Measurements from ENCODE around the gene APOBR. TPM values are rescaled to one million over a fixed set of nuclear protein-coding genes. Genes with fewer than 3 reads are reported as not detected.
"Not testable (repeated sequence)": the region's sequence is repeated elsewhere in the genome, so short reads cannot be mapped to it uniquely, and the experiment has no call there.

The APOBR gene
- total RNA-seq, 1 donor from 2014 or later = not detected

DNA sequence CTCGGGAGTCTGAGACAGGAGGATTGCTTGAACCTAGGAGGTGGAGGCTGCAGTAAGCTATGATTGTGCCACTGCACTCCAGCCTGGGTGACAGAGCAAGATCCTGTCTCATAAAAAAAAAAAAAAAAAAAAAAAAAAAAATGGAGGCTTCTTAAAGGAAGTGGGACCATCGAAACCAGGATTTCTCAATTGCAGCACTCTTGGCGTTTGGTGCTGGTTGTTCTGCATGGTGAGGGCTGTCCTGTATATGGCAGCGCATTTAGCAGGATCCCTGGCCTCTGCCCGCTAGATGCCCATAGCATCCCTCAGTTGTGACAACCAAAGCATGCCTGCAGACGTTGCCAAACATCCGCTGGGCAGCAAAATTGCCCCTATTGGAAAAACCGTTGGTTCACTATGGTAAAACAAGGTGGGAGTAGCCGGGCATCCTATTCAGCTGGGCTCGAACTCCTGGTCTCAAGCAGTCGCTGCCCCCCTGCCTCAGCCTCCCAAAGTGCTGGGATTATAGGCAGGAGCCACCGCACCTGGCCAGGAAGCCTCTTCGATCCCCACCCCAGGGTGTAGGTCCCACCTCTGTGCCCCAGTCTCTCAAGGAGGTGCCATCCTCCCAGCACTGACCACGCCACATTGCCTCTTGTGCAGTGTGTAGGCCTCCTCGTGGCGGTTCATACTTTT lies 15.8 kb upstream of the APOBR start:
- Histone ChIP-seq H3K36me3 (ENCODE audit: control insufficient read depth, insufficient read depth, low read length) (peaks cover 10% of the 10 kb centered on the region), H3K4me3 (ENCODE audit: low read depth, low read length) (no peak overlapping the region), H3K27me3 (ENCODE audit: control insufficient read depth, insufficient read depth, low read length) (no peaks in the 10 kb centered on the region)
- FAIRE-seq = no peak
- no peak for DNase-seq (ENCODE audit: low read depth)
- no peak for TF ChIP-seq CTCF (IDR thresholded peaks at IDR 0.05; ENCODE audit: insufficient read depth, low read length, severe bottlenecking)

DNA sequence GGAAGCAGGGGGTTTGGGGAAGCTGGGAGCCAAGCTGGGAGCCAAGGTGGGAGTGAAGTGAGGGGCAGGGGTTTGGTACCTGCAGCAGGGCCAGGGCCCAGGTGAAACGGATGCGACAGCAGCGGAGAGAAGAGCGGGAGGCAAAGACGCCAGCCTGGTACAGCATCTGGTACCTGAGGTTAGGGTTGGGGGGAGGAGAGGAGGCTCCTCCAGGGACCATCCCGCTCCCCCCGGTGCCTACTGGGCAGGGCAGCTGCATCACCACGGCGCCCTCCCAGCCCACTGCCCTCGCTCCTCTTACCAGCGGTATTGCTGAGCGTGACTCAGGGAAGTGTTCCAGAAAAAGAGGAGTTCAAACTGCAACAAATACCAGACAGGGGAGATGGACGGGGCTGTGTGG lies 12.4 kb upstream of the APOBR start:
- DNase-seq (ENCODE audit: low read depth) (no peak), FAIRE-seq (no peak)
- Histone ChIP-seq H3K27me3 (ENCODE audit: control insufficient read depth, insufficient read depth, low read length) (no peaks in the 10 kb centered on the region), H3K36me3 (ENCODE audit: control insufficient read depth, insufficient read depth, low read length) (peaks cover 9% of the 10 kb centered on the region), H3K4me3 (ENCODE audit: low read depth, low read length) (no peak overlapping the region)
- TF ChIP-seq CTCF (IDR thresholded peaks at IDR 0.05; ENCODE audit: insufficient read depth, low read length, severe bottlenecking) = no peak

DNA sequence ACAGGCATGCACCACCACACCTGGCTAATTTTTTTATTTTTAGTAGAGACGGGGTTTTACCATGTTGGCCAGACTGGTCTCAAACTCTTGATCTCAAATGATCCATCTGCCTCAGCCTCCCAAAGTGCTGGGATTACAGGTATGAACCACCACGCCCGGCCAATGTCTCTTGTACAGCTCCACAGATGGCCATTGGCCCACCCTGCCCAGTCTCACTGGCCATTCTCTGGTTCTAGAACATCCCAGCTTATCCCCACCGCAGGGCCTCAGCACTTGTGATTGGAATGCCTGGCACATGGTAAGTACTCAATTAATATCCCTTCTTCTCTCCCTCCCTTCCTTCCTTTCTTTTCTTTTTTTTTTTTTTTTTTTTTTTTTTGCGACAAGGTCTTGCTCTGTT lies 11.1 kb upstream of the APOBR start:
- DNase-seq (ENCODE audit: low read depth); H3K36me3 ChIP-seq (ENCODE audit: control insufficient read depth, insufficient read depth, low read length); H3K4me3 ChIP-seq (ENCODE audit: low read depth, low read length); FAIRE-seq; H3K27me3 ChIP-seq (ENCODE audit: control insufficient read depth, insufficient read depth, low read length): not testable (repeated sequence)

GRCh38 chr16:28486266-28486665 lies 8.2 kb upstream of the APOBR start:
- no peak overlapping the region for H3K4me3 ChIP-seq (ENCODE audit: low read depth, low read length)
- H3K27me3 ChIP-seq (ENCODE audit: control insufficient read depth, insufficient read depth, low read length) = no peaks in the 10 kb centered on the region
- peaks cover 11% of the 10 kb centered on the region for H3K36me3 ChIP-seq (ENCODE audit: control insufficient read depth, insufficient read depth, low read length)
- TF ChIP-seq CTCF (IDR thresholded peaks at IDR 0.05; ENCODE audit: insufficient read depth, low read length, severe bottlenecking) = no peak
- no peak for DNase-seq (ENCODE audit: low read depth)
- FAIRE-seq = no peak

DNA sequence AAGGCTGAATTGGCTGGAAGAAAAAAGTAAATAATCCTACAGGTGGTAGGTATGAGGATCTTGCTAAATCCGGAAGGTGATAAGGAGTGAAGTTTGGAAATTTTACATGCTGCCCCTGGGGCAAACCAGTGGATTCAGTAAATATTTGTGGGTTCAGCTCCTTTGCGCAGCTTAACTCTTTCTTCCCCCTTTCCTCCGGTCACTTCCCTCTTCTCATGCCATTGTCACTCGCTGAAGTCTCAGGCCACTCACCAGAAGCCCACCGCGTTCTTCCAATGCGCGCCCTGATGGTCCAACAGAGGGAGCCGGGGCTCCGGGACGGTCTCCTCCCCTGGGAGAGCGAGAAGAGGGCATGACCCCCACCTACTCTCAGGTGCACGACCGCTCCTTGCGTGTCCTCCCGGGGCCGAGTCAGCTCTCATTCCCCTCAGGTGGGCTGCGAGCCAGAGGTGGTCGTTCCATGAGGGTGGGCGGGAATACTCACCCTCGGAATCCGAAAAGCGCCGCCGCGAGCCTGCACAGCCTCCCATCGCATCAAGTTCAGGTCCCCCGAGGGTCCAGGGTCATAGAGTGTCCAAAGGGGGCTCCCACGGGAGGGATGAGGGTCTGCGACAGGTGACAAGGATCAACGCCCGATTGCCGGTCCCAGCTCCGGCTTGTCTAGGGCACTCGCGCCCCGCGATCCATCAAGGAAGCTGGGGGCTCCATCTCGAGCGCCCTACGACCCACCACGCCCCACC lies 3.0 kb upstream of the APOBR start:
- FAIRE-seq (no peak), DNase-seq (ENCODE audit: low read depth) (peak; percentile 31)
- H3K4me3 ChIP-seq (ENCODE audit: low read depth, low read length) = peak overlapping the region; percentile 92
- no peaks in the 10 kb centered on the region for H3K27me3 ChIP-seq (ENCODE audit: control insufficient read depth, insufficient read depth, low read length)
- H3K36me3 ChIP-seq (ENCODE audit: control insufficient read depth, insufficient read depth, low read length) = peaks cover 5% of the 10 kb centered on the region
- TF ChIP-seq CTCF (IDR thresholded peaks at IDR 0.05; ENCODE audit: insufficient read depth, low read length, severe bottlenecking) = peak; percentile 41

GRCh38 chr16:28491970-28492474 lies 2.4 kb upstream of the APOBR start, which contains the start of gene CLN3:
Gene CLN3, minus strand, starts transcription at chr16:28492074. Its CDS starts 315 bp downstream, at chr16:28491759.
- DNase-seq (ENCODE audit: low read depth) (peak; percentile 86), FAIRE-seq (no peak)
- no peak for TF ChIP-seq CTCF (IDR thresholded peaks at IDR 0.05; ENCODE audit: insufficient read depth, low read length, severe bottlenecking)
- Histone ChIP-seq H3K4me3 (ENCODE audit: low read depth, low read length) (peak within 1 kb of the TSS; percentile 92), H3K36me3 (ENCODE audit: control insufficient read depth, insufficient read depth, low read length) (peaks cover 5% of the 10 kb centered on the region), H3K27me3 (ENCODE audit: control insufficient read depth, insufficient read depth, low read length) (no peaks in the 10 kb centered on the region)
